SK-MEL-5 (cell line): ENCODE results near the gene TOM1. TPM values are rescaled to one million over a fixed set of nuclear protein-coding genes. Genes with fewer than 3 reads are reported as not detected.

ENCODE experiments used
- DNase-seq: peaks from one replicate; pipeline ENCODE4 v3.0.0-alpha.2; 2016; ENCODE audit warnings: low read depth, low spot score
- in situ Hi-C: cut with HindIII; loops from 2 replicates; pipeline ENCODE4 v1.10.0; 2016; ENCODE audit warnings: low sequenced_read_pairs, high pct_unique_total_duplicates, low pct_unique_long_range_greater_than_20kb
- total RNA-seq: library from RNA; depleted of rRNA; stranded (reverse); fragments of >200 nt; shearing (Covaris generic); gene quantifications from 2 replicates; pipeline ENCODE4 v1.2.3, GENCODE V29; 2014

The TOM1 gene
- total RNA-seq, 1 experiment from 2014 or later = 73.1 TPM

GRCh38 chr22:35303029-35303624 lies 3.4 kb downstream of the TOM1 start:
- in situ Hi-C loops = no loop called here

GRCh38 chr22:35305525-35306070 lies 5.9 kb downstream of the TOM1 start:
- in situ Hi-C loops = no loop called here
- DNase-seq = no peak

More at GRCh38 chr22:35303029-35303624, 3.4 kb downstream of the TOM1 start:
- DNase-seq = no peak

GRCh38 chr22:35306350-35306967 lies 6.8 kb downstream of the TOM1 start:
- no peak for DNase-seq
- in situ Hi-C loops = no loop called here

- in situ Hi-C loops = no loop called here
- no peak for DNase-seq
These were observed 7.7 kb downstream of the TOM1 start for GRCh38 chr22:35307372-35307771.

- in situ Hi-C loops = no loop called here
- no peak for DNase-seq
These were observed 8.2 kb downstream of the TOM1 start for GRCh38 chr22:35307892-35308291.

GRCh38 chr22:35308480-35309021 lies 8.9 kb downstream of the TOM1 start:
- in situ Hi-C loops = no loop called here
- DNase-seq = no peak

- in situ Hi-C loops = no loop called here
- no peak for DNase-seq
These were observed 11.2 kb downstream of the TOM1 start for GRCh38 chr22:35310556-35311550.

GRCh38 chr22:35311551-35311999 lies 11.9 kb downstream of the TOM1 start:
- in situ Hi-C loops = no loop called here
- DNase-seq = no peak

- peak; percentile 61 for DNase-seq
These were observed 12.7 kb downstream of the TOM1 start for GRCh38 chr22:35312198-35313059.

GRCh38 chr22:35313311-35314121 lies 13.8 kb downstream of the TOM1 start:
- in situ Hi-C loops = no loop called here
- DNase-seq = no peak

More at GRCh38 chr22:35312198-35313059, 12.7 kb downstream of the TOM1 start:
- in situ Hi-C loops = no loop called here

GRCh38 chr22:35314161-35314942 lies 14.7 kb downstream of the TOM1 start:
- in situ Hi-C loops = no loop called here
- DNase-seq = no peak

GRCh38 chr22:35315141-35315854 lies 15.6 kb downstream of the TOM1 start:
- in situ Hi-C loops = no loop called here
- DNase-seq = no peak

- in situ Hi-C loops = no loop called here
- DNase-seq = no peak
These were observed 16.4 kb downstream of the TOM1 start for GRCh38 chr22:35315855-35316745.

- DNase-seq = no peak
- in situ Hi-C loops = no loop called here
These were observed 17.1 kb downstream of the TOM1 start for GRCh38 chr22:35316751-35317150.
